Activated naive CD8-positive, alpha-beta T cell treated with anti-CD3 and anti-CD28 coated beads, Interleukin-2, amount 50 U/mL, for 16 hours (primary cell): ENCODE measurements around the gene NXN.
A peak's percentile ranks its signal among the peaks of the same experiment; 100 is the strongest.
"Not testable (repeated sequence)": the region's sequence is repeated elsewhere in the genome, so short reads cannot be mapped to it uniquely, and the experiment has no call there.

Experiments
- DNase-seq: peaks from one replicate; pipeline ENCODE4 v3.0.0-alpha.2; 2020; ENCODE audit warnings: low read depth, low spot score

Gene NXN

DNA sequence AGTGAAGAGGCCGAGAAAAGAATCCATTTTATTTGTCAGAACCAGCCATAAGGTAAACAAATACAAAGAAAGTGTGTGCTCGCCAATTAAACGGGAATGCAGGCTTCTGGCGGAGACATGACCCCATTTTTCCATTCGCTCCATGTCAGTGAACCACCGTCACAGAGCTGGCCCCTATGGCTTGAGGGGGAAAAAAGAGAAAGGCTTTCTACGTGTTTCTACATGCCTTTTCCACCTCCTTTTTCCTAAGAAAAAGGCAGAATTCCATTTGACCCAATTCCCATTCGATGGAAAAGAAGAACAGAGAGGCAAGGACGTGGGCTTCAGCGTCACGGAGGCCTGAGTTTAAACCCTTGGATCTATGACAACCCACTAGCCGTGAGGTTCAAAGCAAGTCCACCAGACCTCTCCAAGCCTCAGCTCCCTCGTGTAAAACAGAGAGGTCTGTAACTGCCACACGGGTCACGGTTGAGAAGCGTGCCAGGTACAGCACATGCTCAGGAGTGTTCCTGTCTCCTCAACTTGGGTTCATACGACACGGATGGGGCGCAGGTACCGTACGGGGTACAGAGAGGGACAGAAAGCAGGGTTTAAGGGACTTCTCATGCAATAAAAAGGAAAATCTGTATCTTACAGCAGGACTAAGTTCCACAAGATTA is 91.9 kb downstream of the NXN start:
- no peak for DNase-seq

DNA sequence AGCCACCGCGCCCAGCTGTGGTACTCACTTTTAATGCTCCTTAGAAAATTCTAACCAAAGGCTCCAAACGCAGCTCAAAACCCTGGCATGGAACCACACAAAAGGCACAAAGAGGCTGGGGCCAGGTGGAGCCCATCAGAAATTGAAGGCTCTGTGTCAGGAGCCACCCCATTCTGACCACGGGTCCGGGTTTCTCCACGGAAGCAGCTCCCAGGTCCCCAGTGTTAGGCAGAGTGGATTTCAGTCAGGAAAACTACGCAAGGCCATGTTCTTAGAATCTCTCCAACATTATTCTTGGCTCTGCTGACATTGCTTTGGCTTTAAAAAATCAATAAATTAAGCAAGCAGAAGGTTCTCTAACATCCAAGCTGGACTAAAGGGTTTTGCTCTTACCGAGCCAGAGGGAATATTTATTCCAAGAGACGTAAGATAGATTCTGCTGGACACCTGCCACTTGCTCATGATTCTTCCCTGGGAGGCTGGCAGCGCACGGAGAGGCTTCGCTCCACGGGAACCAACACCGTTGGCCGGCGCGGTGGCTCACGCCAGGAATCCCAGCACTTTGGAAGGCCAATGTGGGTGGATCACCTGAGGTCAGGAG is 93.5 kb downstream of the NXN start:
- no peak for DNase-seq

DNA sequence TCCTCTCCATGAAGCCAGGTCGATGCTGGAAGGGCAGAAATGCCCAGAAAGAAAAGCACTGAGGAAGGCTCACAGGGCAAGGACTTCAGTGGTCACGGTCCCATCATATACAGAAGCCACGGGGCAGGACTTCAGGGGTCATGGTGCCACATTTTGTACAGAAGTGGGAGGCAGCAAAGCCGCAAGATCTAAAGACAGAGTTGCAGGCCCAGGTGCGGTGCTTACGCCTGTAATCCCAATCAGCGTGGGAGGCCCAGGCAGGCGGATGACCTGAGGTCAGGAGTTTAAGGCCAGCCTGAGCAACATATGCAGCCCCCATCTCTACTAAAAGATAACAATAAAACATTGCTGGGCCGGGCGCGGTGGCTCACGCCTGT is 96.0 kb downstream of the NXN start:
- DNase-seq: no peak

DNA sequence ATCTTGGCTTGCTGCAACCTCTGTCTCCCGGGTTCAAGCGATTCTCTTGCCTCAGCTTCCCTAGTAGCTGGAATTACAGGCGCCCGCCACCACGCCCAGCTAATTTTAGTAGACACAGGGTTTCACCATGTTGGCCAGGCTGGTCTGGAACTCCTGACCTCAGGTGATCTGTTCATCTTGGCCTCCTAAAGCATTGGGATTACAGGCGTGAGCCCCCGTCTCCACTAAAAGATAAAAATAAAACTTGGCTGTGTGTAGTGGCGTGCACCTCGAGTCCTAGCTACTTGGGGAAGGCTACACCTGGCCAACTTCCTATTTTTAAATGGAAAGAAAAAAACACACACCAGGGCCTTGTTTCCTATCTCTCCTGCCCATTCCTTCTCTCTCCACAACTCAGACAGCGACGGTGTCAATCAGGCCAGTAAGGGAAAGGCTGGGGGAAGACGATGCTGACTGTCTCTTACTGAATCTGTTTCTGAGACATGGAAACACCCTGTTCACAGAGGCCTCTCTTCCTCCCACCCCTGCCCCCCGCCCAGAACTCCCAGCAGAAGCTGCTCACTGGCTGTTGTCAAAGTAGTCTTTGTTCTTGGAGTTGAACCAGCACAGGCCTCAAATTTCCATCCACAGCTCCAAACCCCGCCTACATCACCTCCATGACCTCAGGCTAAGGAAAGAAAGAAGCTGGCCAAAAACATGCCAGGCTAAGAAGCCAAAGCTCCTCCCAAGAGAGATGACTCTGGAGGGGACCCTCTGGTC is 96.6 kb downstream of the NXN start:
- no peak for DNase-seq

DNA sequence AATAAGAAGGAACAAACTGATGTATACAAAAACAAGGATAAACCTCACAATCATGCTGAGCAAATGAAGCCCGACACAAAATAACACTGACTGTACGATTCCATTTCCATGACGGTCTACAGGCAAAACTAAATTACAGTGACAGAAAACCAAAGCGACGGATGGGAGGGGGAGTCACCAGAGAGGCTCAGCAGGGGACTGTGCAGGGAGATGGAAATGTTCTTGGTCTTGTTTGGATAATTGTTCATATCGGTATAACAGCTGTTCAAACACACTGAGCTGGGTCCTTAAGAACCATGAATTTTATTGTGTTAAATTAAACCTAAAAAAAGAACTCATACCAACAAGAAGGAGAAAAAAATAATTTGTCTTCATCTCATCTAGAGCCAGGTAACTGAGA is 97.8 kb downstream of the NXN start:
- no peak for DNase-seq

DNA sequence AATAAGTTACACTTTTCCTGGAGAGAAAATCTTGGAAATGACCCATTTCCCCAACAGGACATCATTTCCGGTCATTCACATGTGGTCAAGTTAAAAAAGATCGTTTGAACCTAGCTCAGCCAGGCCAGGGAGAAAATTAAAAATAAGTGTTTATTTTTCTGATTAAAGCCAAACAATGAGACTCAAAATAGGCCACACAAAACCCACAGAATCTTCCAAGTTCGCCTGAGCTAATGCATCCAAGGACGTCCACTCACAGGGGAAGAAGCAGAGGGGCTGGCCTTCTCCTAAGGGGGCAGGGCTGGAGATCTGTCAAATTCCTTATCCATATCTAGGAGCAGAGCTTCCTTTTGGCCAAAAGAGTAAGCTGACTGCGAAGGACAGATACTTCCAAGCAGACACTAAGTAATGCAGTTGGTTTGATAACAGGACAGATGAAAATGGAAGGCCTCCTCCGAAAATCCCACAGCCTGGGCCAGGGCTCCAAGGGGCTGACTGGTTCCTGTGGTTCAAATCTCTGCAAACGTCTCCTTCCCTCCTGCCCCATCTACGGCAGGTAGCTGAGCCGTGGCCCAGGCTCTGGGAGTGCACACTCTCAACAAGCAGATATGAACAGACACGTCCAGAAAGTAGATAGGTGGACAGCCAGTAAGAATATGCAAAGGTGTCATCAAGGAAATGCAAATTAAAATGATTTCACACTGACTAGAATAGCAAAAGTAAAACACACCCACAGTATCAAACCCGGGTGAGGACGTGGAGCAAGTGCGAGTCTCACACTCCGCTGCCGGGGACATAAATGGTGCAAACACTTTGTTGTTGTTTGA is 98.9 kb downstream of the NXN start:
- no peak for DNase-seq

DNA sequence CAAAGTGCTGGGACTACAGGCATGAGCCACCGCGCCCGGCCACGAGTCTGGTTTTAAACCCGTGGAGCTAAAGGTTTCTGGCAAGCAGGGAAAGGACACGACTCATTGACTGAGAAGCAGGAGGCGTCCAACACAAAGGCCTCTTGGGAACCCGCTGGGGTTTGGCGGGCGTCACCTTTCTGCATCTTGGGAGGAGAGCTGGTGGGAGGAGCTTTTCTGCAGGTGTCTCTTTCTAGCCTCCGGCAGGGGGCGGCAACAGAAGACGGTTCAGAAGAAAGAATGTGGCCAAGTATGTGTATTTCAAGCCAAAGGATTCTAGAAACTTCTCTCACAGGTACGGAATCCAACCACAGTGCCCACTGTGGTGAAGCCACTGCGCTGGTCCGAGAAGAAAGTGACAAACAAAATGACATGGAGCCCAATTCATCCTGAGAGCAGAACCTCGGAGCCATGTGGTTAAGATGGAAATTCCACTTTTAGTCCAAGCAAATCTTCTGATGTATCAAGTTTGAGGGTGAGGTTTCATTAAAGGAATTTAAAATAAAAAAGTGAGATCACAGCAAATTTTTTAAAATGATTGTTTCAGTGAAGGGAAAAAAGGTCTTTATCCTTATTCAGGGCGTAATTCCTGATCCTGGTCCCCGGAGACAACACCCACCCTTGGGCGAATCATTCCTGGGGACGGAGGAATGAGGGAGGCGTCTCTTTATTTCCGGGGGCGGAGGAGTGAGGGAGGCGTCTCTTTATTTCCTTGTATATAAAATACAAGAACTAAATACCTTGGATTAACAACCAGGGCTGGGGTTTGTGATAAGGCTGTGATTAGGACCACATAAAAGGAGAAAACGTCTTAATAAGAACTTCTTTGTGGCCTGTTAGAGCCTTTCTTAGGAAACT is 99.8 kb downstream of the NXN start:
- peak; percentile 13 for DNase-seq

DNA sequence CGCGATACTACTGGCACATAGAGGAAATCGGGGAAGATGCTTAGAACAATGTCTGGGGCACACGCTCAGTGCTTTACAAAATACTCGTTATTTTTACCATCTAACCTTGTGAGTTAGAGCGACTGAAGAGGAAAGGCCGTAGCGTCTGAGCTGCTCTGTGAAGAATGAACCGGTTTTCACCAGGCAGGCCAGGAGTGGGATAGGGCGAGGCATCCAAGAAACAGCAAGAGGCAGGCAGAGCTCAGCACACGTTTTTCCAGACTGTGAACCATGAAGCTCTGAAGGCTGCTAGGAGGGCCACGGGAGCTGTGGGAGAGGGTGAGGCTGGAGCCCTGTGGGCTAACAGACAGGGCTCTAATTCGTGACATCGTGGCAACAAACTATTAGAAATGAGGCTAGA is 101.9 kb downstream of the NXN start:
- DNase-seq: no peak

DNA sequence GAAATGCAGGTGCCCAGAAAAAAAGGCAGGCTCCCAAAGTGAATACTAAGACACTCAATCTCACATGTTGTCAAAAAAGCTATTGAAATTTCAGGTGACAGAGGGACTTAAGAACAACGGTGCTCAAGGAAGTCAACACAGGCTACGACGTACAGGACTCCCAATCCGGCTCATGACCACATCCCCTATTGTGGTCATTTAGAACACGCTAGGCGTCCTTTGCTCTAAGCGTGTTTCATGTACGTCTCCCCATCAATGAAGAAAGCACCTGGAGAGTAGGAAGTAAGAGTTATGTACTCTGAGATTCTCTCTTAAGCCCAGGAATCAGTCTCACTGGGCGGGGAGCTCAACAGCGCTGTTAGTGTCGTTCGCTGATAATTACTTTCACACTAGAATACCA is 103.3 kb downstream of the NXN start:
- no peak for DNase-seq

DNA sequence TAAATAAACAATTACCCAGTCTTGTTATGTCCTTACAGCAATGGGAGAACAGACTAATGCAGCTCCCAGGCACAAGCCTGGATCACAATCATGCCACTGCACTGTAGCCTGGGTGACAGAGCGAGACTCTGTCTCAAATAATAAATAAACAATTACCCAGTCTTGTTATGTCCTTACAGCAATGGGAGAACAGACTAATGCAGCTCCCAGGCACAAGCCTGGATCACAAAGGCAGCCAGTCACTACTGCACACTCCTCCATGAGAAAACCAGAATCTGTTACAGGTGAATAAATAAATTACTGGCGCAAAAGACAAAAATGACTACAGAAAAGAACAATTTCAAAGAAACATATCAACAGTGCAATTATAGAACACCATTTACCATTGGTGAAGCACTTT is 105.0 kb downstream of the NXN start:
- not testable (repeated sequence) for DNase-seq

DNA sequence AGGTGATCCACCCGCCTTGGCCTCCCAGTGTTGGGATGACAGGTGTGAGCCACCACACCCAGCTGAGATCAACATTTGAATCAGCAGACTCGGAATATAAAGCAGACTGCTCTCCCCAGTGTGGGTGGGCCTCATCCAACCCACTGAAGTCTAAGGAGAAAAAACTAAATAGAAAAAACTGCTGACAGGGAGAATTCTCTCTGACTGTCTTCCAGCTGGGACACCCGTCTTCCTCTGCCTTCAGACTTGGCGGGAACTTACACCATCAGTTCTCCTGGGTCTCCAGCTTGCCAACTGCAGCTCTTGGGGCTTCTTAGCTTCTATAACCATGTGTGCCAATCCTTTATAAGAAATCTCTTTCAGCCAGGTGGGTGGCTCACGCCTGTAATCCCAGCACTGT is 106.7 kb downstream of the NXN start:
- no peak for DNase-seq

DNA sequence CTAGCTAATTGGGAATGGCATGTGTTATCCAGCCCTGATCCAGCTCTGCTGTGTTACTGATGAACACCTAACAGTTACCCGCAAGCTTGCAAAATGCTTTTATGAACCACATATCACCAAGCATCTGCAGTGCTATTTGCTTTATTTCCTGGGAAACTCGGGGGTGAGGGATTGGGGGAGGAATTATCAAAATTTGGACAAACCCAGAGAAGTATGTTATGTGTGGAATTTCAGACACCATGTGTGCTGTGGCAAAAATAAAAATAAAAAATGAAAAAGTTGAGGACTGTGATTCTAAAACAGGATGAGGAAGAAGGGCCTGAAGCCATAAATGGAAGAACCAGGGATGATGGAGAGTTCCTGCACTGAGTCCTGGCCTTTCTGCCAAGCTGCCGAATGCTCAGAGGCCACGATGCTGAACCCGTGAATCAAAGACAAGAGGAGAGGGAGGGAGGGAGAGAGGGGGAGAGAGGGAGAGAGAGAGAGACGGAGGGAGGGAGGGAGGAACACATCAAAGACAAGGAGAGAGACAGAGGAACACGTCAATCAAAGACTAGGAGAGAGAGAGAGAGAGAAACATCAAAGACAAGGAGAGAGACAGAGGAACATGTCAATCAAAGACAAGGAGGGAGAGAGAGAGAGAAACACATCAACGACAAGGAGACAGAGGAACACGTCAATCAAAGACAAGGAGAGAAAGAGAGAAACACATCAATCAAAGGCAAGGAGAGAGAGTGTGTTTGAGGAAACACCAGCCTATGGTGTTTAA is 107.6 kb downstream of the NXN start:
- DNase-seq: no peak

DNA sequence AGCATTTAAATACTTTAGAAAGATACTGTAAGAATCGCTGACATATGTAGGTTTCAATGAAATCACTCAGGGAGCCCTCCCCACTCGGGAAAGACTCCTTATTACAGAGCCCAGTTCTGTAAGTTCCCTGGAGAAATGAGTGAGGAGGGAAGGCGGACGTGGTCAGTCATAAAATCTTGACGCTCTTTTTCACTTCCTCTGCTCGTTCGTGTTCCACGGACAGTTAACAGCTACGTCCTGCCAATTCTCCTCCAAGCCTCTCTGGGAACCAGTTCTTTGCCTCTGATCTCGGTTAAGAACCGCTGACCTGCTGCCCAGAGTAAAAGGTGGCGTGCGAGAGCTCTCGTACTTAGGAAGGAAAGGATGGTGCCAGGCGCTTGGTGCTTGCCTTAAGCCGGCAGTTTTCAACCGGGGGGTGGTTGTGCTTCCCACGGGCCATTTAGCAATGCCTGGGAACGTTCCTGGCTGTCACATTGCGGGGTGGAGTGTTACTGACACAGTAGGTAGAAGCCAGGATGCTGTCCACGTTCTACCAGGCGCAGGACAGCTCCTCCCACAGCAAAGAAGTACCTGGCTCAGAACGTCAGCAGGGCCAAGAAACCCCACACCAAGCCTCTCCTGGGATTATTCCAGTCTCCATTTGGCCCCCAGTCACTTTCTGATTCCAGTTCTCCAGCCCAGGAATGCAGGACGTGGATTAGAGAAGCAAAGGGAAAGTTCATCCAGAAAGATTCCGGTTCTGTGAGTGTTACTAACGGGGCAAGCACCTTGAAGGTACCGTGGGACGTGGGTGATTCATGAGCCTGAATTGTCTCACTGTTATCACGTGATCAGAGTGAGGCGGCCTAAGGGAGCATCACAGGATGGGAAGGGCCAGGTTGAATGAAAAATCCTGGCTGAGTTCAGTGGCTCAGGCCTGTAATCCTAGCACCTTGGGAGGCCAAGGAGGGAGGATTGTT is 109.7 kb downstream of the NXN start:
- DNase-seq: no peak

DNA sequence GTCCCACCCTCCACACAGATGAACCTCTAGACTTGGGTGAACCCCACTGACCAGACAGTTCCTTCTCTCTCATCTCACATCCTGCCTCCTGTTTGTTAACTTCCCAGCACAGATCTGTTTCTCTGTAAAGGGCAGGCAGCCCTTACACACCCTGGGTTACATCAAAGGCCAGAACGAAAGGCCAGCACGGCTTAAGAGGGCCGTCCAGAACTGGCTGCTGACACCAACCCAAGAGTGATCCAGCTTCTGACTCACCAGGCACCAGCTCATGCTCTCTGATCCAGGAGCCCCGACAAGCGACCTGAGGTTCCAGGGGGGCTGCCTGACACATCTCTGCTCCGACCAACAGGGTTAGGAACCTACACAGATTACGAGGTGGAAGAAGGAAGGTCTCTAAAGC is 110.5 kb downstream of the NXN start:
- no peak for DNase-seq

DNA sequence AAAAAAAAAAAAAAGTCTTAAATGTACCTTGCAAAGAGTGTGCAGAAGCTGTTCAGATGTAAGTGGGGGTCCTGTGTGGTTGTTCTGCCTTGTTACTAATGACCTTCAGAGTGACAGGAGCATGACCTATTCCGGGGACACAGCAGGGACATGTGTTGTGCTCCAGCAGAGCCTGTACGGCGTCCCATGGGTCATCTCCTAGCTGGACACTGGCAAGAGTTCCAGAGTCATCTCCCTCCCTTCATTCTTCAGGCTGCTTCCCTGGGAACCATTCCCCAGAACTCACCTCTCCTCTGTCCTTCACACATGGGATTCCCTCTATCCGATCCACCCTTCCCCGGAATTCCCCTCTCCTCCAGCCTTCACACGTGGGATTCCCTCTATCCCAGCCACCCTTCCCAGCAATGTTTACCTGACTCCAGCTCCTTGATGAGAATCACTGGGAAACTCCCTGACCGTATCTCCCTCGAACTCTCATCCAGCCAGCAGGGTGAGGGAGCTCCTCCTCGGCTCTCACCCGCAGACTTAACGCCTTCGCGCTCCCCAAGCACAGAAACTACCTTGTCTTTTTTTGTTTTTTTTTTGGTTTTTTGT is 111.6 kb downstream of the NXN start:
- no peak for DNase-seq

DNA sequence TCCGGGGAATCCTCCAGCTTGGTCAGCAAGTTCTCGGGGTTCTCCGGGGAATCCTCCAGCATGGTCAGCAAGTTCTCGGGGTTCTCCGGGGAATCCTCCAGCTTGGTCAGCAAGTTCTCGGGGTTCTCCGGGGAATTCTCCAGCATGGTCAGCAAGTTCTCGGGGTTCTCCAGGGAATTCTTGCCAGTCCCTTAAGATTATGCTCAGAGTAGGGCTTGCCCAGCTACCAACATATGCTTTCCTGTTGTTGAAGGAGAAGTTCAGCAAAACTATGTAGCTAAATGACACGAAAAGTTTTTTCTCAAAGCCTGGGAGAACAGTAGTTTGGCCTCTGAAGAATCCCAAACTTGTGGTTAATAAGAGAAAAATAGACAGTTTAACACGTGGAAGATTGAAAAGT is 112.3 kb downstream of the NXN start:
- DNase-seq: not testable (repeated sequence)

DNA sequence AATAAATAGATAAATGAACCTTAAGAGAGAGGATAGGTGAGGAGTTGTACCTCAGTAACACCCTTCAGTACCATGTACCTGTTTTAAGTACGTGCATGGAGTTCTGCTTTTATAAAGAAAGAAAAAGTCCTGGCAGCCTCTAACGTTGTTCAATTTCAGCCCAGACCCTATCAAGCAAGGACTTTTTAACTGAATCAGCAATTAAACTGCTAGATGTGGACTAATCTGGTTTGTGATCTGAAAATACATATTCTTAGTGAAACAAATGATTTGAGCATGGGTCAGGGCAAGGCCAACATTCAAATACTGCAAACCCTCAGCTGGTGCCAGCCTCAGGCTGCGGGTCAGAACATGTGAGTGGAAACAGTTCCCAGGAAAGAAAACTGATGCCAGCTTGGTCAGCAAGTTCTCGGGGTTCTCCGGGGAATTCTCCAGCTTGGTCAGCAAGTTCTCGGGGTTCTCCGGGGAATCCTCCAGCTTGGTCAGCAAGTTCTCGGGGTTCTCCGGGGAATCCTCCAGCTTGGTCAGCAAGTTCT is 112.9 kb downstream of the NXN start:
- DNase-seq: no peak

DNA sequence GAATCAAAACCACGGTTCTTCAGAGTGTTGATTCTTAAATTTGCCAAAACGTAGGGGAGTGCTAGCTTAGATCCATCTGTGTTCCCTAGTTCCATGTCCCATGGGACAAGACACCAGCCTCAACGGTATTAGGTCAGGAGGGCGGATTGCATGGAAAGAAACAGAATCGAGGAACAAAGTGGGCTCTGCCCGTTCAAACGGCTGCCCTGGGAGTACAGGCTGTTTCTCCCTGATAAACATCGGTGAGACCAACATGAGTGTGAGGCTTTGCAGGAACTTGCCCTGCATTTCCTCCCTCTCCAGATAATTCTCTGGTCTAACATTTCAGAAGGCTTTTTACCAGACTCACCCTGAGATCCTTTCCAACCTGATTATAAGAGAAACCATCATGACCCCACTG is 115.3 kb downstream of the NXN start:
- no peak for DNase-seq

DNA sequence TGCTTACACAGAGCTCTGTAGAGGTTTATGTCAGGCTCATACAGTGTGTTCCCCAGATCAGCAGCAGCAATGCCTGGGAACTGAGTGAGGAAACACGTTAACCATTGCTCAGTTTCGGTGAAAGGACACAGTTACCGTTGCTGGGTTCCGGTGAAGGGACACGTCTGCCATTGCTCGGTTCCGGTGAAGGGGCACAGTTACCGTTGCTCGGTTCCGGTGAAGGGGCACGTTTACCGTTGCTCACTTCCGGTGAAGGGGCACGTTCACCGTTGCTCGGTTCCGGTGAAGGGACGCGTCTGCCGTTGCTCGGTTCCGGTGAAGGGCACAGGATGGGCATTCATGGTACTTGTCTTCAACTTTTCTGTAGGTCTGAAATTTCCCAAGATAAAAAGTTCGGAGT is 115.7 kb downstream of the NXN start:
- no peak for DNase-seq
